ENCODE measurements around the gene PUS1. TPM values are rescaled to one million over a fixed set of nuclear protein-coding genes. Genes with fewer than 3 reads are reported as not detected.

Gene PUS1
- total RNA-seq, 1 experiment from 2014 or later: 55.1 TPM

DNA sequence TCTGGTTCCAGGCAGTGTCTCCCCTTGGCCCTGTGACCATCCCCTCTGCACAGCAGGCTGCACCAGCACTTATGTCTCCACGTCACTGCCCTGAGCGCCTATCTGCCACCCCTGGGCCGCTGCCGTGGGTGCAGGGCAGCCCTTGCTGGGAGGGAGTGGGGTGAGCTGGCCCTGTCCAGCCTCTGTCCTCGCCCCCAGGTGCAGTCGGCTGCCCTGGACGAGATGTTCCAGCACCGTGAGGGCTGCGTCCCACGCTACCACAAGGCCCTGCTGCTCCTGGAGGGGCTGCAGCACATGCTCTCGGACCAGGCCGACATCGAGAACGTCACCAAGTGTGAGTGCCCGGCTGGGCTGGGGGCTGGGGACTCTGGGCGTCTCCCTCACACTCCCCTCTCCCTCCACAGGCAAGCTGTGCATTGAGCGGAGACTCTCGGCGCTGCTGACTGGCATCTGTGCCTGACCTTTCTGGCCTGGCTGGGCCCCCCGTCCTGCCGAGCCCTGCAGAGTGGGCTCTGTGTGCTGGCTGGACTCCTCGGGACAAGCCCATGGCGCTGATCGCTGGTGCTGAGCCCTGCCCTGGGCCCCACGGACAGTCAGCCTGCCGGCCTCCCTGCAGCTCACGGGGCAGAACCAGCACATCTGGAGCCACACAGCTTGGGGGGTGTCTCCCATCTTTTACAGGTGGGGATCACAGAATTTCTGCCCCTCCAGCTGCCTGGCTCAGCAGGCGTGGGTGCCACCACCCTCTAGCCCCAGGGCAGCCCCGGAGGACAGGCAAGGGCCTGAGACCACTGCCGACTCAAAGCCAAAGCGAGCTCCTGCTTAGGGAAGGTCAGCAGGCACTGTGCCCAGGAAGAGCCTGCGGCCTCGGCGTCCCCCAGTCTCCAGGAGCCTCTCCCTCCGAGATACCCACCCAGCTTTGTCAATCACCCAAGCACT lies 7.9 kb upstream of the PUS1 start:
- Histone ChIP-seq H3K36me3 (peaks cover 14% of the 10 kb centered on the region), H3K9me3 (no peaks in the 10 kb centered on the region), H3K4me3 (no peak overlapping the region), H3K27me3 (no peaks in the 10 kb centered on the region)
- no peak for DNase-seq

DNA sequence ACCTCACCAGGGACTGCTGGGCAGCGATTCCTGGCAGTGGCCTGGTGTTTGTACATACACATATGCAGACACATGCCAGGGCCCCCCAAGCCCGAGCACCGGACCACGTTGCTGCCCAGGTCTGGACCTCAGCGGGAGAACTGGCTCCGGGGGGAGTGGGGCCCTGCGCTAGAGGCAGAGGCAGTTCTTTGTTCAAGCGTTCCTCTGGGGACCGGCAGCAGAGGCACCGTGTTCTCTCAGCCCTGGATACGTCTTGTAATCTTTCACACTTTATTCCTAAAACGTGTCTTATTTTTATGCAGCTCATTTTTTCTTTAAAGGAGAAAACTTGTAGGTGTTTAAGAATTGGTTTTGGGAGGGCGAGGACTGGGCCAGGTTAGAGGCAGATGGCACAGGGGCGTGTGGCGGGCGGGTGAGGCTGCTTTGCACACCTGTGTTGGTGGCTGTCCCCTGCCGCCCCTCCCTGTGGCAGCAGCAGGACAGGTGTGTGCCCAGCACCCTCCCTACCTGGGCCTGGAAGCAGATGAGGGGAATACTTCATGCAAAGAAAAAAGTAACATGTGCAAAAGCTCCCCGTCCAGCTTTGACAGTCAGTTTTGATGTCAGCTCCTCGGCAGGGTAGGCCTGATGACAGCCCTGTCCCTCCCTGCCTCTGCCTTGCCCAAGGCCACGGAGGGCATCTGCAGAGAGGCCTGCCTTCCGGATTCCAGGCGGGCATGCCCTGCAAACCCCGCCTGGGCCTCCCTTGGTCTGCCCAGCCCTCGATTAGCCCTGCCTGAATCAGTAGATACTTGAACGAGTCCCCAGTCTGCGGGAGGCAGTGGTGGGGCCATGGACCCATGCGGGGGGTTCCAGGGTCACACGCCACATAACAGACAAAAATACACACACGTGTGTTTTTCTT lies 7.0 kb upstream of the PUS1 start:
- no peak for DNase-seq
- no peaks in the 10 kb centered on the region for H3K9me3 ChIP-seq
- H3K36me3 ChIP-seq: peaks cover 9% of the 10 kb centered on the region
- no peak overlapping the region for H3K4me3 ChIP-seq
- H3K27me3 ChIP-seq: no peaks in the 10 kb centered on the region

DNA sequence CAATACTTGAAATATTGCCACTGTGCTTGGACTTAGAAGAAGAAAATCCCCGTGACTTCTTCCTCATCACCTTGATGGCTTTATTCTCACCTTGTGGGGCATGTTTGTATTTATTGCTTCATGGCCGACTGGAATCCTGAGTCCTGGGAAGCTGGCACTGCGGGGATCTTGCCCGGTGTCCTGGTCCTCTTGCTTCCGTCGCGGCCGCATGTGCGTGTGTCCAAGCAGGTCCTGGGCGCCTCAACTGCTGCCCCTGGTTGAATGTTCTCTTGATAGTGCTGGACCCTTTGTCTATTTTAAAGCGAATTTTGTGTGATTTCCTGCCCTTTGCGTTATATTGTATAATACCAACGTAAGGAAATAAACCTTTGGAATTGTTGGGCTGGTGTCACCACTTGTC lies 6.3 kb upstream of the PUS1 start:
- no peak overlapping the region for H3K4me3 ChIP-seq
- no peak for DNase-seq

DNA sequence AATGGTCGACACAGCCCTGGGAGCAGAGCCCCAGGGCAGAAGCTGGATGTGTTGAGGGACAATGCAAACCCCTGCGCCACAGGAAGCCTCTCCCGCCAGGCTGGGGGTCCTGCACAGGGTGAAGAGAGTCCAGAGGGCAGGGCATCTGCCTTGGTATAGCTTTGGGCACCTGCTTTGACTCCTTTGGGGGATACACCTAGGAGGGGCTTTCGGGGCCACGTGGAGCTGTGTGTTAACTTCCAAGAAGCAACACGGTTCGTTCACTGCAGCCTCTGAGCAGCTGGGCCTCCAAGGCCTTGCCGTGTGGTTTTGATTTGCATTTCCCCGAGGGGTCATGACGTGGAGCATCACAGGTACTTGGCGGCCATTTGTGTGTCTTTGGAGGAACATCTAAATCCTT lies 5.8 kb upstream of the PUS1 start:
- DNase-seq: no peak
- Histone ChIP-seq H3K36me3 (peaks cover 9% of the 10 kb centered on the region; the same call in 1 of the 2 replicates), H3K27me3 (no peaks in the 10 kb centered on the region), H3K9me3 (no peaks in the 10 kb centered on the region), H3K4me3 (no peak overlapping the region)

More for the DNA sequence above, 6.3 kb upstream of the PUS1 start:
- Histone ChIP-seq H3K9me3 (no peaks in the 10 kb centered on the region), H3K27me3 (no peaks in the 10 kb centered on the region), H3K36me3 (peaks cover 9% of the 10 kb centered on the region; the same call in 1 of the 2 replicates)

DNA sequence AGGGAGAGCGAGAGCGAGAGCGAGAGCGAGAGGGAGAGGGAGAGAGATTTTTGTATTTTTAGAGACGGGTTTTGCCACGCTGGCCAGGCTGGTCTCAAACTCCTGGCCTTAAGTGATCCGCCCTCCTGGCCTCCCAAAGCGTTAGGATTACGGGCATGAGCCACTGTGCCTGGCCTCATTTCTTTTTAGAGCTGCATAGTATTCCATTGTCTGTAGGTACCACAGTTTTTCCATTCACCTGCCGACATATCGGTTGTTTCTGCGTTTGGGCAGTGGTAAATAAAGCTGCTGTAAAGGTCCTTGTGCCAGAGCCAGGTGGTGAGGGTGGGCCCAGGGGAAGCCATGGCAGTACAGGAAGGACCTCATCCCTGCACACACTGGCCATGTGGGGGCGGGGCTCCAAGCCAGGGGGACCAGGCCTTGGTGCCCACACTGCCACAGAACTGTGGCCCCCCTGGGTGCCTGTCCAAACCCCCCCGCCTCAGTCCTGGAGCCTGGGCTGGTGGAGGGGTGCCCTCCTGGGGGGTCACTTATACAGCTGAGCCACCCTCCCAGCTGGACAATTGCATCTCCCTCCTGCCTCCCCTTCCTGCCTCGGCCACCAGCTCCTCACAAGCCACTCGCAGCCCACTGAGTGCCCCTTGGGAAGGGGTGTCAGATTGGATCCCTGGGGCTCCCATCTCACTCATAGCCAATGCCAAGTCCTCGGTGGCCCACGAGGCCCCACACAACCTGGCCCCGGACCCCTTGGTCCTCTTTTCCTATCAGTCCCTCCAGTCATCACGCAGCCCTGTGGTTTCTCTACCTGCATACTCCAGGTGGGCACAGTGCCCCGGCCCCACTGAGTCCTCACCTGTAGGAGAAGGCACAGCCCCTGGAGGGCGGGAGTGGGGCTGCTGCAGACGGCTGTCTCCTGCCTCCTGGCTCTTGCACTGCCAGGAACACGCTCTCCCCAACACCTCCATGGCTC lies 1.7 kb upstream of the PUS1 start:
- DNase-seq: no peak
- Histone ChIP-seq H3K4me3 (no peak overlapping the region), H3K9me3 (no peaks in the 10 kb centered on the region), H3K27me3 (no peaks in the 10 kb centered on the region), H3K36me3 (peaks cover 25% of the 10 kb centered on the region)

DNA sequence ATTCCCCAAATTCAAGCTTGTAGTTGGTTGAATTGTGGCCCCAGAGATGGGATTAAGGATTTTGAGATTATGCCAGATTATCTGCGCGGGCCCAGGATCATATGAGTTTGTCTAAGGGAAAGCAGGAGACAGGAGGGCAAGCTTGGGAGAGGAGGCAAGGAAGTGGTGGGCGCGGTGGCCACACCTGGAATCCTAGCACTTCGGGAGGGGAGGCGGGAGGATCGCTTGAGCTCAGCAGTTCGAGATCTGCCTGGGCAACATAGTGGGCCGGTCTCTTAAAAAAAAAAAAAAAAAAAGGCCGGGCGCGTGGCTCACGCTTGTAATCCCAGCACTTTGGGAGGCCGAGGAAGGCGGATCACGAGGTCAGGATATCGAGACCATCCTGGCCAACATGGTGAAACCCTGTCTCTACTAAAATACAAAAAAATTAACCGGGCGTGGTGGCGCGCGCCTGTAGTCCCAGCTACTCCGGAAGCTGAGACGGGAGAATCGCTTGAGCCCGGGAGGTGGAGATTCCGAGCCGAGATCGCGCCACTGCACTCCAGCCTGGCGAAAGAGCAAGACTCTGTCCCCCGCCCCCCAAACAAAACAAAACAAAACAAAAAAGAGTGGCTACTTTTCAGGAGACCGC lies 881 bp upstream of the PUS1 start:
- DNase-seq: no peak
- Histone ChIP-seq H3K27me3 (no peaks in the 10 kb centered on the region), H3K9me3 (no peaks in the 10 kb centered on the region), H3K4me3 (peak overlapping the region; percentile 74), H3K36me3 (peaks cover 32% of the 10 kb centered on the region)

DNA sequence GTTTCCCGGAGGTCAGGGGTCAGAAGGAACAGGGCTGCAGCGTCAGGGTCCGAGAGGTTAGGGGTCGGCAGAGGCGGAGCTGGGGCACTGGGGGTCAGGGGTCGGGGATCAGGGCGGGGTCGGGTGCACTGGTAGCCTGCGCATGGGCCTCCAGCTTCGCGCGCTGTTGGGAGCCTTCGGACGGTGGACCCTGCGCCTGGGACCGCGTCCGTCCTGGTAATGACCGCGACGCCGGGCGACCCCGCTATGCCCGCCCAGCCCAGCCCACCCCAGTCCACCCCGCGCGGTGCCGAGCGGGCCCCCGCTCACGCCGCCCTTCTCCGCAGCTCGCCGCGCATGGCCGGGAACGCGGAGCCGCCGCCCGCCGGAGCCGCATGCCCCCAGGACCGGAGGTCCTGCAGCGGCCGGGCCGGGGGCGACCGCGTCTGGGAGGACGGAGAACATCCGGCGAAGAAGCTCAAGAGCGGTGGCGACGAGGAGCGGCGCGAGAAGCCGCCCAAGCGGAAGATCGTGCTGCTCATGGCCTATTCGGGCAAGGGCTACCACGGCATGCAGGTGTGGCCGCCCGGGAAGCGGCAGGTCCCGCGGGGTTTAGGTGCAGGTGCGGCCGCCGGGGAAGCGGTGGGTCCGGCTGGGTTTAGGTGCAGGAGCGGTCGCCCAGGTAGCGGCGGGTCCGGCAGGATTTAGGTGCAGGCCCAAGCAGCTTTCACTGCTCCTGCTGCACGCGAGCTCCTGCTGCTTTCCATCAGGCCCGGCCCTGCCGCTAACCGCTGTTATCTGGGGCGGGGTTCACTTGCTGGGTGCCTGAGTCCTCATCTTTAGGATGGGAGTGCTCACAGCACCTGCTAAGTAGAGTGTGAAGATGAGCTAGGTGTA lies 743 bp downstream of the PUS1 start:
- H3K4me3 ChIP-seq: peak overlapping the region; percentile 74
- H3K27me3 ChIP-seq: no peaks in the 10 kb centered on the region
- DNase-seq: peak; percentile 40
- no peaks in the 10 kb centered on the region for H3K9me3 ChIP-seq
- H3K36me3 ChIP-seq: peaks cover 48% of the 10 kb centered on the region

DNA sequence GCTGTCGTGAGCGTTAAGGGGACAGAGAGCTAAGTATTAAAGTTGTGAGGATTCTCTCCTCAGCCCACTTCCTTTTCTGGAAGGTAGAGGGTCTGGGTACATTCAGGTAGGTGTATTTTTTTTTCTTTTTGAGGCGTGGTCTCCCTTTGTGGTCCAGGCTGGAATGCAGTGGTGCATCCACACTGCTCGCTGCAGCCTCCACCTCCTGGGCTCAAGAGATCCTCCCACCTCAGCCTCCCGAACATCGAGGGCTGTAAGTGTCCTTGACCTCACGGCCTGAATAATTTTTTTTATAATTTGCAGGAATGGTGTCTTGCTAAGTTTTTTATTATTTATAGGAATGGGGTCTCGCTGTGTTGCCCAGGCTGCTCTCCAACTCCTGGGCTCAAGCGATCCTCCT lies 1.4 kb downstream of the PUS1 start:
- no peak for DNase-seq
- peaks cover 53% of the 10 kb centered on the region for H3K36me3 ChIP-seq
- peak overlapping the region; percentile 74 for H3K4me3 ChIP-seq
- H3K27me3 ChIP-seq: no peaks in the 10 kb centered on the region
- no peaks in the 10 kb centered on the region for H3K9me3 ChIP-seq

DNA sequence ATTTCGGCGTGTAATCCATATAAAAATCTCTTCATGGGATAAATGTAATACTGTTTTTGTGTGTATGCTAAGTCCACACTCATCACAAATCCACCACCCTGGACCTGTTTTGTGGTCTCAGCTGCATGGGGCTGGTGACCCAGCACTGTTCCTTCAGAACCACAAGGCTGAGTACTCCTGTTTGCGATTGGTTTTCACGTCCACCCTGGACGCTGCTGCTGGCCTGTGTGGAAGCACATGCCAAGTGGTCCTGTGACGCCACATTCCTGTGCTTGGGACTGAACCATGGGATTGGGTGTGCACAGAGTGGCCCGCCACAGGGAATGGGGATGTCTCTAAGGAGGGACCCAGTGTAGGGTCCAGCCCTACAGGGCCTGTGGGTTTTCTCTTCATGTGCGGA lies 4.3 kb downstream of the PUS1 start:
- H3K27me3 ChIP-seq: no peaks in the 10 kb centered on the region

DNA sequence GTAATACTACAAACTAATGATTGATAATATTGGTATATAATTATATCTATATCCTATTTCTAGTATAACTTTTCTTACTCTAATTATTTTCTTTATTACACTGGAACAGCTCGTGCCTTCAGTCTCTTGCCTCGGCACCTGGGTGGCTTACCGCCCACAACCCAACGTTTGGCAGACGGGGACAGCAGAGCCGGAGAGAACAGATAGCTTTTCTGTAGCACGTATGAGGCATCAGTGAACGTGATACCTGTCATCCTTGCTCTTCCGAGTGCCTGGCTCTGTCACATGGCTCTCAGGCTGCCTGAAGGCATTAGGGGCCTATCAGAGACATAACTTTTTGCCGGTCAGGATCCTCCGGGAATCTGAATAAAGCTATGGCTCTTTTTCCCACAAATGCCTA lies 5.5 kb downstream of the PUS1 start:
- H3K4me3 ChIP-seq: no peak overlapping the region
- no peaks in the 10 kb centered on the region for H3K9me3 ChIP-seq
- peaks cover 90% of the 10 kb centered on the region for H3K36me3 ChIP-seq
- no peak for DNase-seq
- H3K27me3 ChIP-seq: no peaks in the 10 kb centered on the region

More for the DNA sequence above, 4.3 kb downstream of the PUS1 start:
- DNase-seq: no peak
- H3K36me3 ChIP-seq: peaks cover 82% of the 10 kb centered on the region
- H3K4me3 ChIP-seq: no peak overlapping the region
- H3K9me3 ChIP-seq: no peaks in the 10 kb centered on the region

DNA sequence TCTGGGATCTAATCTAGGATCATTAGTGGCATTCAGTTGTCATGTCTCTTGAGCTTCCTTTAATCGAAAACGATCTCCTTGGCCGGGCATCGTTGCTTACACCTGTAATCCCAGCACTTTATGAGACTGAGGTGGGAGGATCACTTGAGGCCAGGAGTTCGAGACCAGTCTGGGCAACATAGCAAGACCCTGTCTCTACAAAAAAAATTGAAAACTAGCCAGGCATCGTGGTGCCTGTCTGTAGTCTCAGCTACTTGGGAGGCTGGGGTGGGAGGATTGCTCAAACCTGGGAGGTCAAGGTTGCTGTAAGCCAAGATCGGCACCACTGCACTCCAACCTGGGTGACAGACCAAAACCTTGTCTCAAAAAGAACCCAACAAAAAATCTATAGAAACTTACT lies 9.0 kb downstream of the PUS1 start:
- peaks cover 93% of the 10 kb centered on the region for H3K36me3 ChIP-seq
- no peaks in the 10 kb centered on the region for H3K9me3 ChIP-seq
- no peak for DNase-seq
- no peak overlapping the region for H3K4me3 ChIP-seq
- no peaks in the 10 kb centered on the region for H3K27me3 ChIP-seq

DNA sequence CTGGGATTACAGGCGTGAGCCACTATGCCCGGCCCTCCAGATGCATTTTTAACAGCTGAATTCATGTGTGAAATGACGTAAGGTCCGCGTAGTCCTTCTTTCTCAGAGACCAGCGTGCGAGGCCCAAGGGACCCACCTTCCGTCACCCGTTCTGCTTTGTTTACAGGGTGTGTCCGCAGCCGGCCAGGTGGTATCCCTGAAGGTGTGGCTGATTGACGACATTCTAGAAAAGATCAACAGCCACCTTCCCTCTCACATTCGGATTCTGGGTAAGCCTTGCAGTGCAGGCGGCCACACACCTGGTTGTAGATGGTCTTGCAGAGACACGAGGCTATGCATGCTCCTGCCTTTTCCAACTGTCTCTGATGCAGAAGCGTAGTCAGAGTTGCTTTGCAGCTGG lies 9.9 kb downstream of the PUS1 start:
- Histone ChIP-seq H3K27me3 (no peaks in the 10 kb centered on the region), H3K4me3 (no peak overlapping the region), H3K36me3 (peaks cover 93% of the 10 kb centered on the region), H3K9me3 (no peaks in the 10 kb centered on the region)
- no peak for DNase-seq

DNA sequence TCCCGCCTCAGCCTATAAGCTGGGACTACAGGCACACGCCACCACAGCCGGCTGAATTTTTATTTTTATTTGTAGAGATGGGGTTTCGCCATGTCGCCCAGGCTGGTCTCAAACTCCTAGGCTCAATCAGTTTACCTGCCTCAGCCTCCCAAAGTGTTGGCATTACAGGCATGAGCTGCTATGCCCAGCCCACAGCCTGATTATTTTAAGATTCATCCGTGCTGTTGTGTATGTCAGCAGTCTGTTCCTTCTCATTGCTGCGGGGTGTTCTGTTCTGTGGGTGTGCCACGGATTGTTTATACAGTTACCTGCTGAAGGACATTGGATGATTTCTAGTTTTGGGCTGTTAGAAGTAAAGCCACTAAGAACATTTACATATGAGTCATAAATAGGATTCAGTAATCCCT lies 11.1 kb downstream of the PUS1 start:
- H3K4me3 ChIP-seq: no peak overlapping the region
- no peaks in the 10 kb centered on the region for H3K9me3 ChIP-seq
- H3K27me3 ChIP-seq: no peaks in the 10 kb centered on the region
- peaks cover 92% of the 10 kb centered on the region for H3K36me3 ChIP-seq
- no peak for DNase-seq

DNA sequence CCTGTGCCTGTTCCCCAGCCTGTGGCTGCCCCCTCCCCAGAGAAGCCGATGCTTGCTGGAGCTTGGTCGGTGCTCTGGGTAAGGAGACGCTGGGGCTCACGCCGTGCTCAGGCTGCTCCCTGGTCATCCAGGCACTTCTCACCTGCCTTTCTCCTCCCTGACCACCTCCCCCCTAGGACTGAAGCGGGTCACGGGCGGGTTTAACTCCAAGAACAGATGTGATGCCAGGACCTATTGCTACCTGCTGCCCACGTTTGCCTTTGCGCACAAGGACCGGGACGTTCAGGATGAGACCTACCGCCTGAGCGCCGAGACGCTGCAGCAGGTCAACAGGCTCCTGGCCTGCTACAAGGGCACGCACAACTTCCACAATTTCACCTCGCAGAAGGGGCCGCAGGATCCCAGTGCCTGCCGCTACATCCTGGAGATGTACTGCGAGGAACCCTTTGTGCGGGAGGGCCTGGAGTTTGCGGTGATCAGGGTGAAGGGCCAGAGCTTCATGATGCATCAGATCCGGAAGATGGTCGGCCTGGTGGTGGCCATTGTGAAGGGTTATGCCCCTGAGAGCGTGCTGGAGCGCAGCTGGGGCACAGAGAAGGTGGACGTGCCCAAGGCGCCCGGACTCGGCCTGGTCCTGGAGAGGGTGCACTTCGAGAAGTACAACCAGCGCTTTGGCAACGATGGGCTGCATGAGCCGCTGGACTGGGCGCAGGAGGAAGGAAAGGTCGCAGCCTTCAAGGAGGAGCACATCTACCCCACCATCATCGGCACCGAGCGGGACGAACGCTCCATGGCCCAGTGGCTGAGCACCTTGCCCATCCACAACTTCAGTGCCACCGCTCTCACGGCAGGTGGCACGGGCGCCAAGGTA lies 12.3 kb downstream of the PUS1 start:
- no peak overlapping the region for H3K4me3 ChIP-seq
- H3K36me3 ChIP-seq: peaks cover 80% of the 10 kb centered on the region
- DNase-seq: no peak

More for the DNA sequence above, 12.3 kb downstream of the PUS1 start:
- Histone ChIP-seq H3K9me3 (no peaks in the 10 kb centered on the region), H3K27me3 (no peaks in the 10 kb centered on the region)

All from MG63 (cell line).